Regular cardiac myocyte (primary cell): ENCODE measurements around the gene PLPPR4. TPM values are rescaled to one million over a fixed set of nuclear protein-coding genes. Genes with fewer than 3 reads are reported as not detected.

ENCODE experiments used
- total RNA-seq: library from RNA; depleted of rRNA; stranded (reverse); fragments of >200 nt; gene quantifications from 2 replicates; pipeline ENCODE4 v1.2.3, GENCODE V29; 2014

PLPPR4 gene
- 5.2 and 18.9 TPM in 2 replicates for total RNA-seq

GRCh38 chr1:99264201-99265021 lies at the start of gene PLPPR4:
Gene PLPPR4 (plus strand): TSS chr1:99264492. CDS start chr1:99264594, 102 bp downstream.

